ENCODE measurements around the gene CREB3L4.

CREB3L4 gene

GRCh38 chr1:153937331-153937730, 30.4 kb upstream of the CREB3L4 start:
- Histone ChIP-seq H3K27ac (ENCODE audit: low read depth, low read length) (no peak overlapping the region), H3K4me3 (ENCODE audit: low read depth in 1 of 5, low read length in 5 of 5) (no peak overlapping the region), H3K27me3 (ENCODE audit: control insufficient read depth in 5 of 5, insufficient read depth in 4 of 5, low read length in 5 of 5) (no peaks in the 10 kb centered on the region), H3K9ac (ENCODE audit: low read length in 5 of 5) (no peak overlapping the region), H3K36me3 (ENCODE audit: control insufficient read depth in 5 of 5, insufficient read depth in 5 of 5, low read length in 5 of 5) (peaks cover 0 to 95% (median 90%) of the 10 kb centered on the region in 5 donors), H3K9me3 (ENCODE audit: control insufficient read depth in 5 of 5, low read length in 5 of 5) (no peaks in the 10 kb centered on the region), H3K4me1 (ENCODE audit: control insufficient read depth in 5 of 5, insufficient read depth in 5 of 5, low read length in 5 of 5) (peaks cover 0 to 9% (median 2%) of the 10 kb centered on the region in 5 donors)

DNA sequence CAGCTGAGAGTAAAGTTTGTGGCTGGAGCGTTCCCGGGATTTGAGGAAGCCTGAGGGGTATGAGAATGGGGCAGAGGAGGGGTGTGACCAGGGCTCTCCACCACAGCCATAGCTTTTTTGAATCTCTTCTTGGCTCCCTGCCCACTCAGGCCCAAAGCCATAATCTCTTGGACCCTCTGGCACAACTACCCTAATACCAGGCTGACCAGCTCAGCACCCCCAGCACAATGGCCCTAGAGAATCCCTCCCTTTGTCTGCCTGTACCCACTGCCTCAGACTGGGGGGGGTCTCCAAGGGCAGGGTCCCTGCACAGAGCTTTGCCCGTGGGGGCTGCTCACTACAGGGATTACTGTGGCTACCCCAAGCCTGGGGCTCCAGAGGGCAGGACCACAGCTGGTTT, 28.7 kb upstream of the CREB3L4 start:
- no peak overlapping the region for H3K4me3 ChIP-seq (ENCODE audit: low read depth in 1 of 5, low read length in 5 of 5)
- peaks cover 0 to 93% (median 83%) of the 10 kb centered on the region in 5 donors for H3K36me3 ChIP-seq (ENCODE audit: control insufficient read depth in 5 of 5, insufficient read depth in 5 of 5, low read length in 5 of 5)

GRCh38 chr1:153939476-153939875, 28.2 kb upstream of the CREB3L4 start:
- peaks cover 0 to 29% (median 20%) of the 10 kb centered on the region in 5 donors for H3K4me1 ChIP-seq (ENCODE audit: control insufficient read depth in 5 of 5, insufficient read depth in 5 of 5, low read length in 5 of 5)
- H3K27ac ChIP-seq (ENCODE audit: low read depth, low read length): no peak overlapping the region
- no peak overlapping the region for H3K9ac ChIP-seq (ENCODE audit: low read length in 5 of 5)
- peaks cover 0 to 89% (median 80%) of the 10 kb centered on the region in 5 donors for H3K36me3 ChIP-seq (ENCODE audit: control insufficient read depth in 5 of 5, insufficient read depth in 5 of 5, low read length in 5 of 5)
- no peak overlapping the region for H3K4me3 ChIP-seq (ENCODE audit: low read depth in 1 of 5, low read length in 5 of 5)
- H3K9me3 ChIP-seq (ENCODE audit: control insufficient read depth in 5 of 5, low read length in 5 of 5): no peaks in the 10 kb centered on the region
- no peaks in the 10 kb centered on the region for H3K27me3 ChIP-seq (ENCODE audit: control insufficient read depth in 5 of 5, insufficient read depth in 4 of 5, low read length in 5 of 5)

More for the DNA sequence above, 28.7 kb upstream of the CREB3L4 start:
- no peaks in the 10 kb centered on the region for H3K27me3 ChIP-seq (ENCODE audit: control insufficient read depth in 5 of 5, insufficient read depth in 4 of 5, low read length in 5 of 5)
- no peak overlapping the region for H3K27ac ChIP-seq (ENCODE audit: low read depth, low read length)
- H3K4me1 ChIP-seq (ENCODE audit: control insufficient read depth in 5 of 5, insufficient read depth in 5 of 5, low read length in 5 of 5): peaks cover 0 to 24% (median 15%) of the 10 kb centered on the region in 5 donors
- H3K9me3 ChIP-seq (ENCODE audit: control insufficient read depth in 5 of 5, low read length in 5 of 5): no peaks in the 10 kb centered on the region
- H3K9ac ChIP-seq (ENCODE audit: low read length in 5 of 5): no peak overlapping the region

DNA sequence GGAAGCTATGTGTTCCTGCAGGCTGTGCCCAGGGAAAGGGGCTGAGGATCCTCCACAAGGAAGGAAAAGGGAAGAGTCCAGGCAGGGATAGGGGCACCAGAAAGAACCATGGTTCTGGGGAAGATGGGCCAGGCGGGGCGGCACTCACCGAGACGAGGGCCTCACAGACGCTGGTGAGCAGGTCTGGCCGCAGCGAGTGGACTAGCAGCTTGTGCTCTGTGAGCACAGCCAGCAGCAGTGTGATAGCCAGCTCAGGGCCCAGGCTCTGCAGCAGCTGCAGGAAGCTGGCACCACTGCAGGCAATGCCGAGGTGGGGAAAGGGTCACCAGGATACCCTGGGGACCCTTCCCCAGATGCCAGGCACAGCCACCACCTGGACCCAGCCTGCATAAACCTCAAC, 26.9 kb upstream of the CREB3L4 start:
- no peak overlapping the region for H3K9ac ChIP-seq (ENCODE audit: low read length in 5 of 5)
- peaks cover 0 to 42% (median 32%) of the 10 kb centered on the region in 5 donors for H3K4me1 ChIP-seq (ENCODE audit: control insufficient read depth in 5 of 5, insufficient read depth in 5 of 5, low read length in 5 of 5)
- H3K27me3 ChIP-seq (ENCODE audit: control insufficient read depth in 5 of 5, insufficient read depth in 4 of 5, low read length in 5 of 5): no peaks in the 10 kb centered on the region
- no peak overlapping the region for H3K4me3 ChIP-seq (ENCODE audit: low read depth in 1 of 5, low read length in 5 of 5)
- H3K36me3 ChIP-seq (ENCODE audit: control insufficient read depth in 5 of 5, insufficient read depth in 5 of 5, low read length in 5 of 5): peaks cover 0 to 77% (median 69%) of the 10 kb centered on the region in 5 donors
- H3K9me3 ChIP-seq (ENCODE audit: control insufficient read depth in 5 of 5, low read length in 5 of 5): no peaks in the 10 kb centered on the region
- no peak overlapping the region for H3K27ac ChIP-seq (ENCODE audit: low read depth, low read length)

- Histone ChIP-seq H3K9me3 (ENCODE audit: control insufficient read depth in 5 of 5, low read length in 5 of 5) (no peaks in the 10 kb centered on the region), H3K4me3 (ENCODE audit: low read depth in 1 of 5, low read length in 5 of 5) (no peak overlapping the region), H3K27ac (ENCODE audit: low read depth, low read length) (no peak overlapping the region), H3K9ac (ENCODE audit: low read length in 5 of 5) (no peak overlapping the region), H3K36me3 (ENCODE audit: control insufficient read depth in 5 of 5, insufficient read depth in 5 of 5, low read length in 5 of 5) (peaks cover 0 to 64% (median 56%) of the 10 kb centered on the region in 5 donors), H3K27me3 (ENCODE audit: control insufficient read depth in 5 of 5, insufficient read depth in 4 of 5, low read length in 5 of 5) (no peaks in the 10 kb centered on the region), H3K4me1 (ENCODE audit: control insufficient read depth in 5 of 5, insufficient read depth in 5 of 5, low read length in 5 of 5) (peaks cover 0 to 48% (median 37%) of the 10 kb centered on the region in 5 donors)
These were observed 25.6 kb upstream of the CREB3L4 start for GRCh38 chr1:153941826-153942725.

GRCh38 chr1:153942766-153943549, 24.7 kb upstream of the CREB3L4 start:
- Histone ChIP-seq H3K9ac (ENCODE audit: low read length in 5 of 5) (no peak overlapping the region), H3K36me3 (ENCODE audit: control insufficient read depth in 5 of 5, insufficient read depth in 5 of 5, low read length in 5 of 5) (peaks cover 0 to 63% (median 53%) of the 10 kb centered on the region in 5 donors), H3K27me3 (ENCODE audit: control insufficient read depth in 5 of 5, insufficient read depth in 4 of 5, low read length in 5 of 5) (no peaks in the 10 kb centered on the region), H3K27ac (ENCODE audit: low read depth, low read length) (no peak overlapping the region), H3K9me3 (ENCODE audit: control insufficient read depth in 5 of 5, low read length in 5 of 5) (no peaks in the 10 kb centered on the region), H3K4me3 (ENCODE audit: low read depth in 1 of 5, low read length in 5 of 5) (no peak overlapping the region), H3K4me1 (ENCODE audit: control insufficient read depth in 5 of 5, insufficient read depth in 5 of 5, low read length in 5 of 5) (peaks cover 0 to 52% (median 40%) of the 10 kb centered on the region in 5 donors)

DNA sequence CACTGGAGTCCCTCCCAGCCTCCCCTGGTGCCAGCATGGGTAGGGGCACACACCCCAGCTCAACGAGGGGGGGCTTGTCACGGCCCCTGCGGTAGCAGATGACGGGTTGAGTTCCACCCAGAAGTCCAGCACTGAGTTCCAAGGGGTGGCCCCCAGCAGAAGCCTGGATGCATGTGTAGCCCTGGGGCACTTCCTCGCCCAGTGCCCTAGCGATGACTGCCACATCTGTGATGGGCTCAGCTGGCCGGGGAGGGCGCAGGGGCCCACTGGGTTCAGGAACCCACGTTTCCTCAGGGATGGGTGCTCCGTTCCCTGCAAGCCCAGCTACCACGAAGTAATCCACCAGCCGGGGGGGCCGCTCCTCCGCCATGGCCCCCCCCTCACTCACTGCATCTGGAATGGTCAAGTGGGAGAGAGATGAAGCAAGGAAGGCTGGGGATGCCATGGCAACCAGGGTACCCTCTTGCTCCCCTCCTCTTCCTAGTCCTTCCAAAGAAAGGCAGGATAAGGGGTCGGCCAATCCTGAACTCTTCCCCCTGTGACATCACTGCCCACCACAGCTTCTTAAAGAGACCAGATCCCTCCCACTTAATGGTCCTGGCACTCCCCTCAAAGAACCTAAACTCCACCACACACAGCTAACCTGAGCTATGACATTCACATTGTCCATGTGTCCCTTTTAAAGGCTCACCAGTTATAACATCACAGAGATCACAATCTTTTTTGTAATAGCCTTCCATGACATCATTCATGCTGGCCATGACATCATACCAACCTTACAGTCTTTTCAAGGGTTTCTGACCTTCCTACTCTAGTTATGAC, 23.5 kb upstream of the CREB3L4 start:
- Histone ChIP-seq H3K36me3 (ENCODE audit: control insufficient read depth in 5 of 5, insufficient read depth in 5 of 5, low read length in 5 of 5) (peaks cover 0 to 66% (median 61%) of the 10 kb centered on the region in 5 donors), H3K4me3 (ENCODE audit: low read depth in 1 of 5, low read length in 5 of 5) (peak overlapping the region; percentile 66 to 82 (median 75)), H3K27me3 (ENCODE audit: control insufficient read depth in 5 of 5, insufficient read depth in 4 of 5, low read length in 5 of 5) (no peaks in the 10 kb centered on the region), H3K9ac (ENCODE audit: low read length in 5 of 5) (peak overlapping the region in 4 of 5 donors; percentile 72 to 91 (median 89)), H3K4me1 (ENCODE audit: control insufficient read depth in 5 of 5, insufficient read depth in 5 of 5, low read length in 5 of 5) (peaks cover 0 to 52% (median 40%) of the 10 kb centered on the region in 5 donors), H3K27ac (ENCODE audit: low read depth, low read length) (peak overlapping the region; percentile 84), H3K9me3 (ENCODE audit: control insufficient read depth in 5 of 5, low read length in 5 of 5) (no peaks in the 10 kb centered on the region)

- Histone ChIP-seq H3K36me3 (ENCODE audit: control insufficient read depth in 5 of 5, insufficient read depth in 5 of 5, low read length in 5 of 5) (peaks cover 0 to 64% (median 56%) of the 10 kb centered on the region in 5 donors), H3K9ac (ENCODE audit: low read length in 5 of 5) (peak overlapping the region; percentile 38 to 91 (median 88)), H3K27ac (ENCODE audit: low read depth, low read length) (peak overlapping the region; percentile 84), H3K9me3 (ENCODE audit: control insufficient read depth in 5 of 5, low read length in 5 of 5) (no peaks in the 10 kb centered on the region), H3K4me3 (ENCODE audit: low read depth in 1 of 5, low read length in 5 of 5) (peak overlapping the region; percentile 66 to 82 (median 75)), H3K27me3 (ENCODE audit: control insufficient read depth in 5 of 5, insufficient read depth in 4 of 5, low read length in 5 of 5) (no peaks in the 10 kb centered on the region), H3K4me1 (ENCODE audit: control insufficient read depth in 5 of 5, insufficient read depth in 5 of 5, low read length in 5 of 5) (peaks cover 0 to 52% (median 40%) of the 10 kb centered on the region in 5 donors)
These were observed 22.9 kb upstream of the CREB3L4 start for GRCh38 chr1:153944827-153945117.

DNA sequence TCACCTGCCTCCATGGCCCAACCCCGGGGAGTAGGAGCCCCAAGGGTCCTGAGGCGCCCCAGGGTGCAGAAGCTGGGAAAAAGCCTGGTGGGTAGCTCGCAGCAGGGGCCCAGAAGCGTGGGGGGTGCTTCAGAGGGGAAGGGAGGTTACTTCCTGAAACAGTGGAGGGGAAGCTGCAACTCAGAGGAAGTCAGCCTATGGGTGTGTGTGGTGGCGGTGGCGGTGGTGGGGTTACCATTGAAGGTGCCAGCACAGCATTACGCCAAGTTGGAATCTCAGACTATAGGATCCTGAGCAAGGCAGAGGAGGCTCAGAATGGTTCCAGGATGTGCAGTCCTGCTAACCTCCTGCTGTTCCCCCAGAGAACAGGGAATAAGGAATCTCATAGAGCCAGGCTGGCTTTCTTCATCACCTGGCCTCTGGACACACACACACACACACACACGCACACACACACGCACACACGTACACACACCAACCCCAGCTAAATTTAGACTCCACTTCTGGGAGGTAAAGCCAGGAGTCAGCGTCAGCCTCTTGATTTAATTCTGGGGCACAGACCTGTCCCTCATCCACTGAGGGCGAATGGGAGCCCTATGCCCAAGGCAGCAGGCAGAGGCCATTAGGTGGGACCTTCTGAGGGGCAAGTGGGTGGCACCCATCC, 22.4 kb upstream of the CREB3L4 start:
- Histone ChIP-seq H3K27me3 (ENCODE audit: control insufficient read depth in 5 of 5, insufficient read depth in 4 of 5, low read length in 5 of 5) (no peaks in the 10 kb centered on the region), H3K4me1 (ENCODE audit: control insufficient read depth in 5 of 5, insufficient read depth in 5 of 5, low read length in 5 of 5) (peaks cover 0 to 52% (median 40%) of the 10 kb centered on the region in 5 donors), H3K27ac (ENCODE audit: low read depth, low read length) (peak overlapping the region; percentile 84), H3K9me3 (ENCODE audit: control insufficient read depth in 5 of 5, low read length in 5 of 5) (no peaks in the 10 kb centered on the region), H3K36me3 (ENCODE audit: control insufficient read depth in 5 of 5, insufficient read depth in 5 of 5, low read length in 5 of 5) (peaks cover 3 to 64% (median 56%) of the 10 kb centered on the region in 5 donors), H3K4me3 (ENCODE audit: low read depth in 1 of 5, low read length in 5 of 5) (peak overlapping the region; percentile 66 to 82 (median 75)), H3K9ac (ENCODE audit: low read length in 5 of 5) (peak overlapping the region; percentile 72 to 91 (median 88))
